ENCODE data around the gene GPD1. TPM values are rescaled to one million over a fixed set of nuclear protein-coding genes. Genes with fewer than 3 reads are reported as not detected.

GPD1 gene
- total and polyA plus RNA-seq, 9 of the 15 experiments (the other 6 are each of a cell fraction or from before 2014, with no cell fraction given) = 0.13 to 1.00 (median 0.55) TPM

DNA sequence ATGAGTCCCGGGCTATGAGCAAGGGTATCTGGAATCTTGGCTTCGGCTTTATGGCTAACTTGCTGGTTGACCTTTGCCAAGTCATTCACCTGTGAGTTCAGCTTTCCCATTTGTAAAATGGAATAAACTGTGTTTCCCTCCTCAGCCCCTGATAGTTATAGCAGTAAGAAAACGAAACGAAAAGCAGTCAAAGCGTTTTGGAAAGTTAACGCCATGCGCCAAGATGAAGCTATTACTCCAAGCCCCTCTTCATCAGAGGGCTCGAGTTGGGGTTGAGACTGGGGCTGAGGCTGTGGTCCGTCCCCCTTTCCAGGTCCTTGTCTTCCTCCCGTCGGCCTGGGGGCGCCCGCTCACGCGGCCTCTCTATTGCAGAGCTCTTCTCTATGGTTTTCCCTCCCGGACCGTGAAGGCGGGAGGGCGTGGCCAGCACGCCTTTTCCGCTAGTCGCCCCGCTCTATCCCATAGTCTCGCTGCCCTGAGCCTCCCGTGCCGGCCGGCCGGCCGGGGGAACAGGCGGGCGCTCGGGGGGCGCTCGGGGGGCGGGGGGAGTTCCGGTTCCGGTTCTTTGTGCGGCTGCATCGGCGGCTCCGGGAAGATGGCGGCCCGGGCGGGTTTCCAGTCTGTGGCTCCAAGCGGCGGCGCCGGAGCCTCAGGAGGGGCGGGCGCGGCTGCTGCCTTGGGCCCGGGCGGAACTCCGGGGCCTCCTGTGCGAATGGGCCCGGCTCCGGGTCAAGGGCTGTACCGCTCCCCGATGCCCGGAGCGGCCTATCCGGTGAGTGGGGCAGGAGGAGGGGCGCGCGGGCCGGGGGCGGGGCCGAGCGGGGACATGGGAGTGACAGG, 18.8 kb upstream of the GPD1 start, which contains the start of gene SMARCD1 (continued):
- TF ChIP-seq, protein P1, sequence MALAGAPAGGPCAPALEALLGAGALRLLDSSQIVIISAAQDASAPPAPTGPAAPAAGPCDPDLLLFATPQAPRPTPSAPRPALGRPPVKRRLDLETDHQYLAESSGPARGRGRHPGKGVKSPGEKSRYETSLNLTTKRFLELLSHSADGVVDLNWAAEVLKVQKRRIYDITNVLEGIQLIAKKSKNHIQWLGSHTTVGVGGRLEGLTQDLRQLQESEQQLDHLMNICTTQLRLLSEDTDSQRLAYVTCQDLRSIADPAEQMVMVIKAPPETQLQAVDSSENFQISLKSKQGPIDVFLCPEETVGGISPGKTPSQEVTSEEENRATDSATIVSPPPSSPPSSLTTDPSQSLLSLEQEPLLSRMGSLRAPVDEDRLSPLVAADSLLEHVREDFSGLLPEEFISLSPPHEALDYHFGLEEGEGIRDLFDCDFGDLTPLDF (CRISPR knock-in tag; IDR thresholded peaks at IDR 0.05) = no peak
- TF ChIP-seq KLF10 (CRISPR knock-in tag; IDR thresholded peaks at IDR 0.05) = no peak
- no peak for TF ChIP-seq PHB2 (IDR thresholded peaks at IDR 0.05; ENCODE audit: low read depth)
- TF ChIP-seq HNRNPK (IDR thresholded peaks at IDR 0.05; ENCODE audit: low read depth, low read length, poor library complexity, severe bottlenecking) = no peak
- TF ChIP-seq RFX5 (IDR thresholded peaks at IDR 0.05; ENCODE audit: low read depth, low read length) = no peak
- no peak for TF ChIP-seq ELF4 (CRISPR knock-in tag; IDR thresholded peaks at IDR 0.05)
- TF ChIP-seq POLR3A (IDR thresholded peaks at IDR 0.05; ENCODE audit: borderline replicate concordance, extremely low read depth, insufficient read depth, insufficient read length) = no peak
- no peak for TF ChIP-seq FOSL1 (tag; conservative IDR thresholded peaks at IDR 0.05)
- TF ChIP-seq ZKSCAN1 (IDR thresholded peaks at IDR 0.05; ENCODE audit: low read depth, low read length) = no peak
- no peak for TF ChIP-seq PHTF2 (CRISPR knock-in tag; IDR thresholded peaks at IDR 0.05)
- no peak for TF ChIP-seq TSC22D4 (tag; IDR thresholded peaks at IDR 0.05)
- TF ChIP-seq, protein P2, sequence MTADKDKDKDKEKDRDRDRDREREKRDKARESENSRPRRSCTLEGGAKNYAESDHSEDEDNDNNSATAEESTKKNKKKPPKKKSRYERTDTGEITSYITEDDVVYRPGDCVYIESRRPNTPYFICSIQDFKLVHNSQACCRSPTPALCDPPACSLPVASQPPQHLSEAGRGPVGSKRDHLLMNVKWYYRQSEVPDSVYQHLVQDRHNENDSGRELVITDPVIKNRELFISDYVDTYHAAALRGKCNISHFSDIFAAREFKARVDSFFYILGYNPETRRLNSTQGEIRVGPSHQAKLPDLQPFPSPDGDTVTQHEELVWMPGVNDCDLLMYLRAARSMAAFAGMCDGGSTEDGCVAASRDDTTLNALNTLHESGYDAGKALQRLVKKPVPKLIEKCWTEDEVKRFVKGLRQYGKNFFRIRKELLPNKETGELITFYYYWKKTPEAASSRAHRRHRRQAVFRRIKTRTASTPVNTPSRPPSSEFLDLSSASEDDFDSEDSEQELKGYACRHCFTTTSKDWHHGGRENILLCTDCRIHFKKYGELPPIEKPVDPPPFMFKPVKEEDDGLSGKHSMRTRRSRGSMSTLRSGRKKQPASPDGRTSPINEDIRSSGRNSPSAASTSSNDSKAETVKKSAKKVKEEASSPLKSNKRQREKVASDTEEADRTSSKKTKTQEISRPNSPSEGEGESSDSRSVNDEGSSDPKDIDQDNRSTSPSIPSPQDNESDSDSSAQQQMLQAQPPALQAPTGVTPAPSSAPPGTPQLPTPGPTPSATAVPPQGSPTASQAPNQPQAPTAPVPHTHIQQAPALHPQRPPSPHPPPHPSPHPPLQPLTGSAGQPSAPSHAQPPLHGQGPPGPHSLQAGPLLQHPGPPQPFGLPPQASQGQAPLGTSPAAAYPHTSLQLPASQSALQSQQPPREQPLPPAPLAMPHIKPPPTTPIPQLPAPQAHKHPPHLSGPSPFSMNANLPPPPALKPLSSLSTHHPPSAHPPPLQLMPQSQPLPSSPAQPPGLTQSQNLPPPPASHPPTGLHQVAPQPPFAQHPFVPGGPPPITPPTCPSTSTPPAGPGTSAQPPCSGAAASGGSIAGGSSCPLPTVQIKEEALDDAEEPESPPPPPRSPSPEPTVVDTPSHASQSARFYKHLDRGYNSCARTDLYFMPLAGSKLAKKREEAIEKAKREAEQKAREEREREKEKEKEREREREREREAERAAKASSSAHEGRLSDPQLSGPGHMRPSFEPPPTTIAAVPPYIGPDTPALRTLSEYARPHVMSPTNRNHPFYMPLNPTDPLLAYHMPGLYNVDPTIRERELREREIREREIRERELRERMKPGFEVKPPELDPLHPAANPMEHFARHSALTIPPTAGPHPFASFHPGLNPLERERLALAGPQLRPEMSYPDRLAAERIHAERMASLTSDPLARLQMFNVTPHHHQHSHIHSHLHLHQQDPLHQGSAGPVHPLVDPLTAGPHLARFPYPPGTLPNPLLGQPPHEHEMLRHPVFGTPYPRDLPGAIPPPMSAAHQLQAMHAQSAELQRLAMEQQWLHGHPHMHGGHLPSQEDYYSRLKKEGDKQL (CRISPR knock-in tag; IDR thresholded peaks at IDR 0.05; ENCODE audit: borderline replicate concordance) = no peak
